Activated naive CD4-positive, alpha-beta T cell treated with anti-CD3 and anti-CD28 coated beads, Interleukin-2, amount 50 U/mL, for 72 hours (primary cell): ENCODE results near the gene RNMT. TPM values are rescaled to one million over a fixed set of nuclear protein-coding genes. Genes with fewer than 3 reads are reported as not detected.

Source experiments
- ATAC-seq, 2 donors: fragments of 150-1000 bp; cut with Tn5 transposase; 2 replicates each; pipeline ENCODE4 v1.10.0; 2021; ENCODE audit warnings: mild to moderate bottlenecking in 2 of 2, moderate library complexity in 2 of 2
- DNase-seq, 2 donors: peaks; one replicate each; pipeline ENCODE4 v3.0.0; 2021 to 2022; ENCODE audit warnings: low spot score in 2 of 2
- H3K27ac Mint-ChIP-seq, 2 donors: one replicate each; pipeline ENCODE4 v1.8.0; 2022; ENCODE audit warnings: mild to moderate bottlenecking in 2 of 2, mixed read lengths in 2 of 2
- H3K36me3 Mint-ChIP-seq, 2 donors: one replicate each; pipeline ENCODE4 v1.8.0; 2022; ENCODE audit warnings: mixed read lengths in 2 of 2
- H3K9me3 Mint-ChIP-seq, 2 donors: one replicate each; pipeline ENCODE4 v1.8.0; 2022; ENCODE audit warnings: mixed read lengths in 2 of 2
- total RNA-seq, 2 donors: library from RNA; stranded (reverse); gene quantifications; one replicate each; pipeline ENCODE4 v1.2.3, GENCODE V29; 2022

RNMT gene
- total RNA-seq, 2 donors from 2014 or later = 30.7 to 65.3 TPM

DNA sequence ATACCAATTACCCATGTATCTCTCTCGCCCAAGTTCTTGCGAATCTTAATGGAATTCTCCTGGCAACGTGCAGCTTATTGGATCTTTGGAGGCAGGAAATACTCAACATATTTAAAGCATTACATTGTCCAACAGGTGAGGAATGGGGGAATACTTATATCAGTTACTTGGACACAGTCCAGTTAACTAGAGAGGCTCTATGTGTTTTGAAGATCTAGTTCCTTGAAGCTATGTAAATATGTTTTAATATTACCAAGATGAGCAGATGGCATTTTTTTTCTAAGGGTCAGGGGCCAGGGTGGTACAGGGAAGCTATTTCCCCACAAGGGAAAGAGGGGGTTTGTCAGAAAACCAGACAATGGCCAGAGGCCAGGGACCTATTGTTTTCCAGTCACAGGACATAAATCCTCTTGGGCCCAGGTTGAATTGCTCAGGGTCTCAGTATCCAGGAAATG, 70.7 kb downstream of the RNMT start:
- no peak for ATAC-seq

DNA sequence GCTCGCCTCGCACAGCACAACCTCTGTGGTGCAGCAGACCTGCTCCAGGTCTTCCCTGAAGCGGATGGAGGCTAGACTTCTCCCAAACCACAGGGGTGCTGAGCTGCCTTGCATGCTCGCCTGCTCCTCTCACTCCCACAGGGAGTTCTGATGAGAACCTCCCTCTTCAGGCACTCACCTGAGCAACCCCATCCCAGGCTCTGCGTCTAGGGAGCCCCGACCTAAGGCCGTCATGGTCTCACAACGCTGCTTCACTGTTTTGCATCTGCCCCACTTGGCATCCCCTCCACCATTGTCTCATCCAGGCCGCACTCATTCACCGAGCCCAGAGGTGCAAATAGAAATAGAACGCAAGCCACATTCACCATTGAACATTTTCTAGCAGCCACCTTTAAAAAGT, 72.9 kb downstream of the RNMT start:
- H3K27ac Mint-ChIP-seq = no peak overlapping the region
- H3K9me3 Mint-ChIP-seq = no peaks in the 10 kb centered on the region
- ATAC-seq = no peak

More for the DNA sequence above, 70.7 kb downstream of the RNMT start:
- H3K9me3 Mint-ChIP-seq = no peaks in the 10 kb centered on the region
- no peak overlapping the region for H3K27ac Mint-ChIP-seq
- H3K36me3 Mint-ChIP-seq = no peaks in the 10 kb centered on the region
- DNase-seq = no peak

DNA sequence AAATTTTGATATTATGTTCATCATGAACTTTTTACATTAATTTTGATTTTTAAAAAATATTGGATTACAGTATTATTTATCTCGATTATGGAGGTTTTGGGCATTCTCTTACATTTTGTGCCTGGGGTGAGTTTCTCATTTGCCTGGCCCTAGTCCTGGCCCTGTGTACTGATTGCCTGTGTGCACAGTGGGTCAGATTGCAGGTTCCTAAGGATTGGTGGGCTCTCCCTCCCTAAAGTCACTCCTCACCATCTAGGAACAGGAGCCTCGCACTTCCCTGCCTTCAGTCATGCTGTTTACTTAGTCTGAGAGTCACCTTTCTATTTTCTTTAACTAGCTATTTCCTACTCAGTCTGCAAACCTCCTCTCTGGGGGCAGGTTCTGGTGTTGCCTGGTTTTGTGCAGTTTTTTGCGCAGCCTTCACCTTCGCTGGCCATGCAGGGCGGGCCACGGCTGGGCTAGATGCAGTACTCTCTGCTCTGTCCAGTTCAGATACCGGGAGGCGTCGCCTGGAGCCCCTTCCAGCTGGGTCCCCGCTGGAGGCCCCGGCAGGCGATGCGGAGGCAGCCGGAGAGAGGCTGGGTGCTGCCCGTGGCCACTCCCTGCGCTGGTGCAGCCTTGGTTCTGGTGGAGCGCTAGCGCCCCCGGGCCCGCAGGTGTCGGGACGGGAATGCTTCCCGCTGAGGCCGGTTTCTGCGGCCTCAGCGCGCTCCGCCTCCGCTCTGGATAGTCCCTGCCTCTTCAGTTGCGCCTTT, 74.2 kb downstream of the RNMT start:
- no peak overlapping the region for H3K27ac Mint-ChIP-seq
- no peaks in the 10 kb centered on the region for H3K9me3 Mint-ChIP-seq
- peaks cover 0 to 4% of the 10 kb centered on the region in 2 donors for H3K36me3 Mint-ChIP-seq
- DNase-seq = peak in 1 of 2 donors; percentile 61
- ATAC-seq = peak; percentile 83 to 93

More for the DNA sequence above, 72.9 kb downstream of the RNMT start:
- DNase-seq = no peak
- H3K36me3 Mint-ChIP-seq = peaks cover 0 to 1% of the 10 kb centered on the region in 2 donors

DNA sequence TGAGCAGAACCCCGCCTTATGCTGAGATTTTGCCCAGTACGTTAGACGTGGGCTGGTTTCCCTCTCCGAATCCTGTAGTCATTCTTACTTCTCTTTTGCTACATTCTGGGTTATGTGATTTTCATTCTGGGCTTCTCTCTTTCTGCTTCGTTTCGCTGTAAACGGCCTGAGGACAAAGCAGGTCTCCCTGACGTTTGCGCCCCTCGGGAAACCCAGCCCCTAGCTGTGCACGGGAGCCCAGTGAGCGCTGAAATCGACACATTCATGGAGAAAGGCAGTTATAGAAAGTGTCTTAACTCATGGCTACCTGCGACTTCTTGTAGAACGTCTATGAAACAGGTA, 74.8 kb downstream of the RNMT start:
- peaks cover 0 to 4% of the 10 kb centered on the region in 2 donors for H3K36me3 Mint-ChIP-seq
- DNase-seq (no peak), ATAC-seq (no peak)

DNA sequence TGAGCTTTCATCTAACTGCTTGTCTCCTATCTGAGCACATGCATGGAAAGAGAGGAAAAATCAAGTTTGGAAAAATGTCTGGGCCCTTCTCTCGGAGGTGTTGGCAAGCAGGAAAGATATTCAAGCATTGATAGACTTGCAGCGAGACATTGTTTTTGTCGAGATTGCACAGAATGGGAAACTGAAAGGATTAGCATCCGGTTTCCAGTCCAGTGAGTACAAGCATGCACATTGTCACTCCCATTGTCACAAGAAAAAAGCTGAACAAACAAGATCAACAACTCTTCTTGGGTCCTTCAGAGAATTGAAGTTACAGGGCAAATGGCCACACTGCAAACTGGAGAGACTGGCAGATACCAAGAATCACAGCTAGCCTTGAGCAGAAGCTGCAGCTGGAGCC, 77.8 kb downstream of the RNMT start:
- Mint-ChIP-seq H3K9me3 (no peaks in the 10 kb centered on the region), H3K27ac (no peak overlapping the region), H3K36me3 (peaks cover 0 to 4% of the 10 kb centered on the region in 2 donors)
- DNase-seq = no peak
- ATAC-seq = no peak

More for the DNA sequence above, 74.8 kb downstream of the RNMT start:
- H3K27ac Mint-ChIP-seq = no peak overlapping the region
- no peaks in the 10 kb centered on the region for H3K9me3 Mint-ChIP-seq

DNA sequence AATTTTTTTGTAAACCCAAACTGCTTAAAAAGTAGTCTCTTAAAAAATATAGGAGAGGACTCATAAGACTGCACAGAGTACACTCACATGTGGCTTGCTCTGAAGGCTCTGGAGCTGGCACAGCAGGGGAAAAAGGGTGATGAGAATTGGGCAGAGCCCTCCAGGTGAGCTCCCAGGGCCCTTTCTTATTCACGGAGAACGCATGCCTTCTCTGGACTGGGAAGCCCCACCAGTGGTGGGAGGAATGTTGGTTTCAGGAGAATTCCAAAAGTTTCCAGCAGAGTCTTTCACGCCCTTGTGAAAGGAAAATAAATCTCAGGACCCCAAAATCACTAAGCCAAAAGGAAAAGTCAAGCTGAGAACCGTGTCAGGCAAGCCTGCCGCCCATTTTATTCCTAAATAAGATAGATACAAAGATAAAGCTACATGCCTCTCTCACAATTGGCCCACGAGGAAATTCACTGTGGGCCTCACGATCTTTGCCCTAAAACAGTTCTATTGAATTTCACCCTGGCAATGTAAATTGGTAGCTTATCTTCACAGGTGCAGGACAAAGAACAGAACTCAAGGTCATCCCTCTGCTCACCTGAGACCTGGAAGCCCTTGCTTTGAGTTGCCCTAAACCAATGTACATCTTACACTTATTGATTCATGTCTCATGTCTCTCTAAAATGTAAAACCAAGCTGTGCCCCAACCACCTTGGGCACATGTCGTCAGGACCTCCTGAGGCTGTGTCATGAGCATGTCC, 82.0 kb downstream of the RNMT start:
- no peak overlapping the region for H3K27ac Mint-ChIP-seq
- no peaks in the 10 kb centered on the region for H3K9me3 Mint-ChIP-seq
- ATAC-seq (no peak), DNase-seq (no peak)
- H3K36me3 Mint-ChIP-seq = peaks cover 0 to 4% of the 10 kb centered on the region in 2 donors

DNA sequence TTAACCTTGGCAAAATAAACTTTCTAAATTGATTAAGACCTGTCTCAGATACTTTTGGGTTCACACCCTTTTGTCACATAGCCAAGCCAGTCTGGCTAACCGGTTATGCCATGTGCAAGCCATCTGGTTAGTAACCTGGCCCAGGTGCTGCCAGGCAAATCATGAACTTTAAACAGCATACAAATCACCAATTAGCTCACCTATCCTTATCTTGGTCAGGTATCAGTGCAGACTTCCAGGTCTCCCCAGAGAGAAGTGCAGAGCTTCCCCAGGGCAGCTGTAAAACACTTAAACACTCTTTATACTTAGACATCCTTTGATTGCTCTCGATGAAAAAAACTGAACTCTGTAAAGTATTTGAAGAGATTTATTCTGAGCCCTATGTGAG, 82.6 kb downstream of the RNMT start:
- H3K27ac Mint-ChIP-seq = no peak overlapping the region
- ATAC-seq = no peak
- no peaks in the 10 kb centered on the region for H3K9me3 Mint-ChIP-seq
- no peak for DNase-seq
- H3K36me3 Mint-ChIP-seq = peaks cover 0 to 4% of the 10 kb centered on the region in 2 donors

DNA sequence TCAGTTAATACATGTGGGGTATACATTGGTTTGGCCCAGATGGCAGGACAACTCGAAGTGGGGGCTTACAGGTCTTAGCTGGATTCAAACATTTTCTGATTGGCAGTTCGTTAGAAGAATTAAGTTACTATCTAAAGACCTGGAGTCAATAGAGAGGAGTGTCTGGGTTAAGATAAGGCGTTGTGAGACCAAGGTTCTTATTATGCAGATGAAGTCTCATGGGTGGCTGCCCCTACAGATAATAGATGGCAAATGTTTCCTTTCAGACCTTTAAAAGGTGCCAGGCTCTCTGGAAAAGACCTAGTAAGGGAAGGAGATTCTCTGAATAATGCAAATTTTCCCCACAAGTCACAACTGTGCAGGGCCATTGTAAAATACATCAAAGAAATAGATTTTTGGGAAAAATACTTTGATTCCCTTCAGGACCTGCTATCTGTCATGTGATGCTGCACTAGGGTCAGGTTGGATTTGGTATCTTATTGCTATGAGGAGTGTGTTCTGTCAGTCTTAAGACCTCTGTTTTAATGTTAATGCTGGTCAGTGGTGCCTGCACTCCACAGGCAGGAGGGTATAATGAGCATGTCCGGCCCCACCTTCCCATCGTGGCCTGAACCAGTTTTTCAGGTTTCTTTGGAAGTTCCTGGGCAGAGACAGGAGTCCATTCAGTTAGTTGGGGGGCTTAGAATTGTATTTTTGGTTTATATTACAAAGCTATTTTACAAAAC, 83.2 kb downstream of the RNMT start:
- Mint-ChIP-seq H3K36me3 (no peaks in the 10 kb centered on the region), H3K9me3 (no peaks in the 10 kb centered on the region), H3K27ac (no peak overlapping the region)
- ATAC-seq (no peak), DNase-seq (no peak)

DNA sequence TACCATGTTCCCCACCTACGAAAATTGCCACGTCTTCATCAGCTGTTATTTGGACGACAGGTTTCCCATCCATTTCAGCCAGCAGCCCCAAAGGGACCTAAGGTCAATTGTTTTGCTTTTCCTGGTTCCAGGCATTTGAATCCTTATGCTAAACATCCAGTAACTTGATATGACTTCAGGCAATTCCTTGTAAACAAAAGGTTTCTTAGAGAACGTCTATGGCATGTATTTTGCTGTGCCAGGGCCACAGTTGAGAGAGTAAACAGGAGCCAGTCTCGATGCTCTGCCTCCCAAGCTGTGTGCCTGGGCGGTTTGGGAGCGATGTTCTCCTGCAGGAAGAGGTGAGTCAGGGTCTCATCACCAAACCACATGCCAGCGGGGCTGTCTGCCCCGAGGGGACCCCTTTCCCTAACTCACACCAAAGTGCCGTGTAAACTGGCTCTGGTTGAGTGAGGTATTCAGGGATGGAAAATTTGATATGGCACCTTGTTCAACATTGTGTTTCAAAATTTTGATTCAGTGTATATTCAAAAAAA, 84.5 kb downstream of the RNMT start:
- no peaks in the 10 kb centered on the region for H3K36me3 Mint-ChIP-seq
- no peaks in the 10 kb centered on the region for H3K9me3 Mint-ChIP-seq
- no peak for DNase-seq
- ATAC-seq = no peak
- H3K27ac Mint-ChIP-seq = no peak overlapping the region

DNA sequence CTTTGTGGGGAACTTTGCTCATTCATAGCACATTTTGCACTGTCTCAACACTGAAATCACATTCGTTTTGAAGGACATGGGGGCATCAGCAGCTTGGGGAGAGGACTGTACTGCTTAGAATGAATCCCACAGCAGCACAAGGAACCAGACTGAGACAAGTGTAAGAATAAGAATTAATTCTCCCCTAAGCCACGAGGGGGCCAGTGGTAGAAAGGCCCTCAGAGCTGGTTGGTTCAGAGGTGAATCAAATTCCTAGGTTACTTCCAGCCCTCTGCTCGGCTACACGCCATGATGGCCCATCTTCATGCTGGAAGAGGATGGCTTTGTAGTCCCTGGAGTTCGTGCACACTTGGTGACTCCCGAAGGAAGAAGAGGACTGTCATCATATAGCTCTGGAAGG, 85.5 kb downstream of the RNMT start:
- DNase-seq (no peak), ATAC-seq (no peak)
- no peaks in the 10 kb centered on the region for H3K36me3 Mint-ChIP-seq
- no peak overlapping the region for H3K27ac Mint-ChIP-seq
- no peaks in the 10 kb centered on the region for H3K9me3 Mint-ChIP-seq

DNA sequence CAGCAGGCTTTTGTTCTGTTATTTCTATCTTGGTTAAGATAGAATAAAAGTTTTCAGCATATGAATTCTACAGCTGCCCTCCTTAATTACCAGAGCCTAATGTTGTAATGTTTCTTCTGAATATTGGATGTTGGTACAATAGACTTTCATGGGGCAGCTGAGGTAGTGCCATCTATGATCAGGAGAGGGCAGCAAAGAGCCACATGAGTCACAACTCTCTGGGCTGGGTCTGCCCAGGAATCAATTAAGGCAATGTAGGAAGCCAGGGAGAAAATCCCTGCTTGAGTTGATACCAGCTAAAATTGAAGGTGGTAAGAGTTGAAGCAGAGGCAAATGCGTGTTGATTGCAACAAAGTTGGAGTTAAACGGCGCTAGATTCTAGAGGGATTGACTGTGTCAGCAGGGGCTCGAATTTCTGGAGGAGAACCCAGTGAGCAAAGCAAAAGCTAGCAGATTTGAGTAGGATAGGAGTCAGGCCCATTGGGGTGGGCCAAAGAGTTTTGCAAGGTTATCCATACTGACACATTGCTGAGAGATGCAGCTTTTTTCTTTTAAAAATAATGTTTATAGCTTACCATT, 86.9 kb downstream of the RNMT start:
- DNase-seq (peak in 1 of 2 donors; percentile 66), ATAC-seq (peak; percentile 72 to 75)
- Mint-ChIP-seq H3K9me3 (no peaks in the 10 kb centered on the region), H3K27ac (no peak overlapping the region), H3K36me3 (no peaks in the 10 kb centered on the region)

Other genes with a start within 250 kb of the RNMT start
- 10 to 100 TPM; 22.4 to 51.7 TPM for gene FAM210A, start 115 bp upstream of the RNMT start, total RNA-seq
- not detected for gene MC5R, start 97.5 kb downstream of the RNMT start, total RNA-seq
- not detected for gene MC2R, start 188.9 kb downstream of the RNMT start, total RNA-seq